NCI-H526 treated with DMSO at 0.1 percent for 48 hours (cell line): Measurements from ENCODE around the gene CDH8.
"Not testable (repeated sequence)": the region's sequence is repeated elsewhere in the genome, so short reads cannot be mapped to it uniquely, and the experiment has no call there.

Experiments
- DNase-seq: peaks from one replicate; lab custom pipeline; 2025; lab: John Stamatoyannopoulos, UW

CDH8 gene

GRCh38 chr16:61780161-61780560, 256.1 kb downstream of the CDH8 start:
- no peak for DNase-seq

DNA sequence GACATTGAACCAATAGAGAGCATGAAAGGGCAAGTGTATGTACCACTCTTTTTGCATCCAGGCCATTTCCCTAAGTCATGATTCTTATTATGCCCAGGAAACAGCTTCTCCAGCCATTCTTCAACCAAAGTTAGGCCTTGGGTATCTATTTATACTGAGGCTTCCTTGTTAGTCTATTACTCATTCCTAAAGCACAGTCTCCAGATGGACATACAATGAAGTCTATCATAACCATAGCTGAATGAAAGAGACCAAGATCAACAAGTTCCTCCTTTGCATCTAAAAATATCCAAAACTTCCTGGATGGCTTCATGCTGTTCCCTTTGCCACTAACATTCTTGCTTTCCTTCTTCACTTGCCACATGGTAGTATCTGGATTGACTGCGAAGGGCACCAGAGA, 265.9 kb downstream of the CDH8 start:
- DNase-seq: no peak

DNA sequence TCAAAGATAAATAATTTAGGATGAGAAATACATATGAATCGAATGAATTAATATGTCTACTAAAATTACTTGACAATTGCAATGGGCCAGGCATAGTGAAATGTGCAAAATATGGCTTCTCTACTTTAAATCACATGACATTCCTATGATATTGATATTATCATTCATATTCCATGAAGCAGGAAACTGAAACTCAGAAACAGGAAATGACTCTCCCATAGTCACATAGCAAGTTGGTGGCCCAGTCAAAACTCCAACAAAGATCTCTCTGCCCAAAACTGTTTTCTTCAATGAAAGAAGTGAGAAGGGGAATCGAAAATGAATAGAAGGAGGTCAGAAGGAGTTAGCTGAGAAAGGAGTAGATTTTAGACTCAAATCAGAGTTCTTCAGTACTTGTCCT, 272.2 kb downstream of the CDH8 start:
- DNase-seq: no peak

DNA sequence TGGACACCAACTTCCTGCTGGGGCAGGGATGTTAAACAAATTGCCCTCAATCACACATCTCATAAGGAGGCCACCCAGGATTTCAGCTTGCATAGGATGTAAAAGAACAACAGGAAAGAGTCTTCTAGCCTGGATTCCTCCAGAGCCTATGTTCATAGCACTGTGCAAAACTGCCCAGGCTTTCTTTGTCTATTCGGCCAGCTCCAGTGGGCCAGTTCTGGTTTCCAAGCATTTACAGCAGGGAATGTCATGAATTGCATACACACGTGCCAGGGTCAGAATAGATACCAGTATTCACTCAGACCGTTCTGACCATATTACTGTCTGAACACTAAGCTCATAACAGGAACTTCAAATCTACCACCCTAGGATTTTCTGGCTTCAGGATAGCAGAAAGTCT, 273.2 kb downstream of the CDH8 start:
- no peak for DNase-seq

- no peak for DNase-seq
Measured at GRCh38 chr16:61730997-61731396, 305.2 kb downstream of the CDH8 start.

DNA sequence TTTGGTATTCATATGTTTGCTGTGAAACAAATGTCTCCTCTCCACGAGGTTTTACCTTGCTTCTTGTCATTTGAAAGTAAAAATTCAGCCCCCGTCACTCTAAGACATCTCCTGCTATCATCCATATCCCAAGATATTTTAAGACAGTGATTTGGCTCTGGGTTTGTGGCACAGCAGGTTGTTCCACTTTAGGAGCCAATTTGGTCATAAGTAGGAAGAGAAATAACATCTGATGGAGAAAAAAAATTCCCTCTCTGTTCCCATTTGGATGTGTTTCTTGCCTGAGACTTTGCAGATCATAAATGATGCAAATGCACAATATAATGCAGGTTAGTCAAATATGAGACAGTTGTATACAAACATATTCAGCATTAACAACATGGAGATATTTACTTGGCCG, 309.5 kb downstream of the CDH8 start:
- DNase-seq: no peak

DNA sequence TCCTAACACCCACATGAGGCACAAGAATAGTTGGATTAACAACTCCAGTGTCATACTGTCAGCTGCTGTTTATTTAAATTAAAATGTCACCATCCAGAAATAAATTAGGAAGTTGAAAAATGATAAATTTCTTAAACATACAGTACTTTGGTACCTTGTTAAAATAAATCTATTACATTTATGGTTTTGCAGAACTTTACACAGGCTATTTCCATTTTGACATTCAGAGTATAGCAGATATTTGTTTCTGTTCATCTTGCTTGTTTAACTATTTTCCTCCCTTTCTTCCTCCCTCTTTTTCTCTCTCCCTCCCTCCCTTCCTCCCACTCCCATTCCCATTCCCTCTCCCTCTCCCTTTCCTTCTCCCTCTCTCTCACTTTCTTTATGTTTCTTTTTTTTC, 310.1 kb downstream of the CDH8 start:
- DNase-seq: no peak

DNA sequence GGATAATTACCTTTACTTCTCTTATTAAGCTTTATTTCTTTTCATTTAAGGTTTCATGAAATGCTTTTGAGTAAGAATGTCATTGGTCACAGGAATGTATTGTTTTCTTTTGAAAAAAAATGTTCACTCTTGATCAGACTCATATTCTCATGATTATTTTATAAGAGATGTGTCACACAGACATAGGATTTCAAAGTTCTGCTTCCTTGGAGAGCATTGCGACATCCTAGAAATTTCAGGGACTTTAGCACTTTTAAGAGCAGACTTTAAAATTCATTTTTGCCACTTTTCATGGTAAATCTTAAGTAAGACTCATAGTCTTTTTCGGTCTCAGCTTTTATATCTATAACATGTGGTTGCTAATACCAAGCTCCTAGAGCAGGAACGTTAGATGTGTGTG, 314.7 kb downstream of the CDH8 start:
- no peak for DNase-seq

DNA sequence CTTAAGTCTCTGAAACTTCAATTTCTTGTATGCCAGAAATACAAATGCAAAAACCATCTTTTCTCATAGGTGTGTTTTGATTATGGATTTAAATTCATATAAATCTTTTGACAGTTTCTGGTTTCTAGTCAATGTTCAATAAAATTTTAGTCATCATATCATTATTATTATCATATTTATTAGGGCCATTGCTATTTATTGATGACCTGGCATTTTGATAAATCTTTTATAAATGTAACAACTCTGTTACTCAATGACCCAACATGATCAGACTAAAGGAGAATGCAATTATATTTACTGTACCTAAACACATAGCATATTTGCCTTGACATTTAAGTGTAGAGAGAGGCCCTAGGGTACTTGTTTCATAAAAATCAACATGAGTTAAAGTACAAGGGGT, 320.8 kb downstream of the CDH8 start:
- no peak for DNase-seq

DNA sequence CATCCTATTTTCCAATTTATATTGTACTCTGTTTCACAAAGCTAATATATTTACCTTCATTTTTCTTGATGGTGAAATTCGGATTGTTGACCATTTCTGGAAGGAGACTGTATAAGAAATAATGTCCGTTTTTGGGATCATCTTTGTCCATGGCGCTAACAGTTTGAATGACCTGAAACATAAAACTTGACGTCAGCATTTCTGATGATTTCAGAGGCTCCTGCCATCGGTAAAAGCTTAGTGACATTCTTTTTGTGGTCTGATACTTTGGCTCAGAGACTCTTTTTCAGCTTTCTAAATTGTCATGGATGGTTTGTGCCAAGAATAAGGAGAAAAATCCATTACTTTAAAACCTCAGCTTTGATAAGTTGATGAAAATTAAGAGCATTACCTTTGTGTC, 322.5 kb downstream of the CDH8 start:
- DNase-seq: no peak

GRCh38 chr16:61699640-61700039, 336.6 kb downstream of the CDH8 start:
- DNase-seq: not testable (repeated sequence)

- DNase-seq: no peak
Measured at GRCh38 chr16:61684541-61684940, 351.7 kb downstream of the CDH8 start.

DNA sequence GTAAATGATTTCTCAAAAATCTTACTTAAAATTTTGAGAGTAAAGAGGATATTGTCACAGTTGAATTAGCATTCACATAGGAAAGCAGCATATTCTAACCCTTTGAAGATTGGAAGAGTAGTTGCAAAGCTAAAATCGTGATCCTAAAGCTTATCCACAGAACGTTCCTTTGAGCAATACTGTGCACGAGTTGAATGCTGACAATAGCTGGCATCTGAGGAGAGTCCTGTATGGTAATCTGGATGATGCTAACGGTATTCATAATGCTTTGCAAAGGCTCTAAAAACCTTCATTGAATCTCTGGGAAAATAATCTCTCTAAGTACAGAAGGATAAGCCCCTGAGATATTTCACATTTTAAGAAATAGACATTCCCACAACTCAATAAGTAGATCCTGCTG, 354.6 kb downstream of the CDH8 start:
- no peak for DNase-seq

DNA sequence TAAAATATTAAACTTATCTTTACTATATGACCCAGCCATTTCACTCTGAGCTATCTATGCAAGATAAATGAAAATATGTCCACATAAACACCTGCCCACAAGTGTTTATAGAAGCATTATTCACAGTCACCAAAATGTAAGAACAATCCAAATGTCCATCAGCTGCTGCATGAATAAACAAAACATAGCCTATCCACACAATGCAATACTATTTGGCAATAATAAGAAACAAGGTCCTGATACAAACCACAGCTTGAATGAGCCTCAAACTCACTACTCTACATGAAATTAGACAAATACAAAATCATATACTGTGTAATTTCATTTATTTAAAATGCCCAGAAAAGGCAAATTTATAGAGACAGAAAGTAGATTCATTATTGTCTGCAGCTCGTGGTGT, 355.1 kb downstream of the CDH8 start:
- DNase-seq: peak; percentile 44

- no peak for DNase-seq
Measured at GRCh38 chr16:61678182-61678581, 358.1 kb downstream of the CDH8 start.

DNA sequence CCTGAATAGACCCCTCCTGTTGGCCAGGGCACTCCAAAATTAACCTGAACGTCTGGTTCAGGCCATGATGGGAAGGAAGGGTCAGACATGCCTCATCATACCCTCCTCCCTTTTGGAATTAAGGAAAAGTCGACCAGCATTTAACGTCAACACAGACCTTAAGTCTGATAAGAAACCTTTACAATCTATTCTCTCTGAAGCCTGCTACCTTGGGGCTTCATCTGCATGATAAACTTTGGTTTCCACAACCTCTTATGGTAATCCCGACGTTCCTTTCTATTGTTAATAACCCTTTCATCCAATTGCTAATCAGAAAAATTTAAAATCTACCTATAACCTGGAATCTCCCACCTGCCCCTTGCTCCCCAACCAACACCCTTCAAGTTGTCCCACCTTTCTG, 358.5 kb downstream of the CDH8 start:
- no peak for DNase-seq

DNA sequence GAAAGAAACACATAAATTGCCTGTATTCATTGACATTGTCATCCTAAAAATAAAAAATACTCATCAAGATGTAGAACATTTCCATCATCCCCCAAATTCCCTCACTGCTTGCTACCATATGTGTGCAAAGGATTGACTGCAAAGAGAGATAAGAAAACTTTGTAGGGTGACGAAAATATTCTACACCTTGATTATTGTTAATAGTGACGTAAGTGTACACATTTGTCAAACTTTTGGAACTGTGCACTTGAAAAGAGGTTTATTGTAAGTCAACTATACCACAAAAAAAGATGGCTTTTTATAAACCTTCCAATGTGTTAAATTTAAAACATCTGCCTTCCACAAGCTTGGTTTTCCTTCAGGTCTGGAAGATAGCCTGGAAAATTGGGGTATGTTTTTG, 359.5 kb downstream of the CDH8 start:
- DNase-seq: no peak

DNA sequence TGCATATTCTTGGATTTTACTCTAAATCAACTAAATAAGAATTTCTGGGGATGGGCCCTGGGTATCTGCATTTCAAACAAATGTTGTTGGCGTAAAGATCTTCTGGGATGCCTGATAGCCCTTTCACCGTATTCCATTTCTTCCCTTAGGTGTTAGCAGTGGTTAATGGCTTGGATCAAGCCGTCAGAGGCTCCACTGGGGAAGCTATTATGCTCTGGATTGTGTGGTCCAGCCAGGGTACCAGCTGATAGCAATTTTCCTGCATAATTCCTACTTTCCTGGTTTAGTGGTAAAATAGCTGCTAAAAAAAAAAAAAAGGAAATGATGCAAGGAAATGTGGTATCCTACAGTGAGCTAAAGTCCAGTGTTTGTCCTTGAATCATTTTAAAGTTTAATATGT, 365.1 kb downstream of the CDH8 start:
- DNase-seq: no peak

DNA sequence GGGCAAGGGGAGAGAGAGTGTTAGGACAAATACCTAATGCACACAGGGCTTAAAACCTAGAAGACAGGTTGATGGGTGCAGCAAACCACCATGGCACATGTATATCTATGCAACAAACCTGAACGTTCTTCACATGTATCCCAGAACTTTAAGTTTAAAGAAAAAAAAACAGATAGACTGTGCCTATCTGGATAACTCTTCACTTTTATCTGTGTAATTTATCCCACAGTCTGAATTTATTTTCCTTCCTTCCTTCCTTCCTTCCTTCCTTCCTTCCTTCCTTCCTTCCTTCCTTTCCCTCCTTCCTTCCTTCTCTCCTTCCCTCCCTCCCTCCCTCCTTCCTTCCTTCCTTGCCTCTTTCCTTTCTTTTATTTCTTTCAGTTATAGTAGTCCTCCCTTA, 370.7 kb downstream of the CDH8 start:
- DNase-seq: no peak

DNA sequence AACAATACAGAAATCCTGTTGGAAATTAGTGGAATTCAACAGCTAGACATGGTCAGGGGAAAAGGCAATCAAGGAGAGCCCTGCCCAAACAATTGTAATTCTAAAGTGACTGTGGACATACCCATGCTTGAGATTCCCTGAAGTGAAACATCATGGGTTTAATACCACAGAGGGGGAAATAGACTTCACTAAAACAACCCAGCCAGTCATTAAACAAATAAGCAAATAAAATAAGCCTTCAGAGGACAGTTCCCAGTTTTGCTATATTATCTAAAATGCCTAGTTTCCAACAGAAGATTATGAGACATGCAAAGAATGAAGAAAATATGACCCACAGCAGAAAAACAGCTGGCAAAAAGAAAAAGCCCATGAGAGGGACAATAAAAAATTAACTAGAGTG, 376.3 kb downstream of the CDH8 start:
- DNase-seq: no peak

- DNase-seq: no peak
Measured at GRCh38 chr16:61654962-61655361, 381.3 kb downstream of the CDH8 start.

GRCh38 chr16:61653544-61653943, 382.7 kb downstream of the CDH8 start:
- no peak for DNase-seq

- no peak for DNase-seq
Measured at GRCh38 chr16:61645561-61645960, 390.7 kb downstream of the CDH8 start.

- DNase-seq: no peak
Measured at GRCh38 chr16:61644736-61645135, 391.5 kb downstream of the CDH8 start.

DNA sequence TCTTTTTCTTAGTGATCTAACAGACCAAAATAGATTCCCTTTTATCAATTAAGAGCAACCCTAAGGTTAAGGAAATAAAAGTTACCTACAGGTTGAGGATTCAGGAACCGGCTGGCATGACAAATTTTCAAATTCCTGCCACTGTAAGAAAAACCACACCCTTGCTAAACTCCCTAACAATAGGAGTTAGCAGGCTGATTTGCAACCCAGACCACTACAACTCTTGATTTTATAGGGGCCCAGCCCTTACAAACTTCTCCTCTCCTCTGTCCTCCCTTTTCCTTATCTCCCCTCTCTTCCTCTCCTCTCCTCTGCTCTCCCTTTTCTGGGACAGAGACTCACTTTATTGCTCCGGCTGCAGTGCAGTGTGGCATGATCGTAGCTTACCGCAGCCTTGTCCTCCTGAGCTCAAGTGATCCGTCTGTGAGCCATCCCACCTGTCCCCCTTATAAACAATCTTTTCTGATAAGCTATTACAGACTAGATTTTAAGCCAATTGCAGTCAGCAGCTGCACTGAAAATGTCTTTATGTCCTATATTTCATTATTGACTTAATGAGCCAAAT, 418.9 kb downstream of the CDH8 start:
- DNase-seq: no peak
